Measurements from ENCODE around the gene SLC25A36. TPM values are rescaled to one million over a fixed set of nuclear protein-coding genes. Genes with fewer than 3 reads are reported as not detected.

The SLC25A36 gene, protein sequence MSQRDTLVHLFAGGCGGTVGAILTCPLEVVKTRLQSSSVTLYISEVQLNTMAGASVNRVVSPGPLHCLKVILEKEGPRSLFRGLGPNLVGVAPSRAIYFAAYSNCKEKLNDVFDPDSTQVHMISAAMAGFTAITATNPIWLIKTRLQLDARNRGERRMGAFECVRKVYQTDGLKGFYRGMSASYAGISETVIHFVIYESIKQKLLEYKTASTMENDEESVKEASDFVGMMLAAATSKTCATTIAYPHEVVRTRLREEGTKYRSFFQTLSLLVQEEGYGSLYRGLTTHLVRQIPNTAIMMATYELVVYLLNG
- polyA plus RNA-seq: 10 to 100 TPM; 33.4 to 62.5 (median 46.4) TPM

DNA sequence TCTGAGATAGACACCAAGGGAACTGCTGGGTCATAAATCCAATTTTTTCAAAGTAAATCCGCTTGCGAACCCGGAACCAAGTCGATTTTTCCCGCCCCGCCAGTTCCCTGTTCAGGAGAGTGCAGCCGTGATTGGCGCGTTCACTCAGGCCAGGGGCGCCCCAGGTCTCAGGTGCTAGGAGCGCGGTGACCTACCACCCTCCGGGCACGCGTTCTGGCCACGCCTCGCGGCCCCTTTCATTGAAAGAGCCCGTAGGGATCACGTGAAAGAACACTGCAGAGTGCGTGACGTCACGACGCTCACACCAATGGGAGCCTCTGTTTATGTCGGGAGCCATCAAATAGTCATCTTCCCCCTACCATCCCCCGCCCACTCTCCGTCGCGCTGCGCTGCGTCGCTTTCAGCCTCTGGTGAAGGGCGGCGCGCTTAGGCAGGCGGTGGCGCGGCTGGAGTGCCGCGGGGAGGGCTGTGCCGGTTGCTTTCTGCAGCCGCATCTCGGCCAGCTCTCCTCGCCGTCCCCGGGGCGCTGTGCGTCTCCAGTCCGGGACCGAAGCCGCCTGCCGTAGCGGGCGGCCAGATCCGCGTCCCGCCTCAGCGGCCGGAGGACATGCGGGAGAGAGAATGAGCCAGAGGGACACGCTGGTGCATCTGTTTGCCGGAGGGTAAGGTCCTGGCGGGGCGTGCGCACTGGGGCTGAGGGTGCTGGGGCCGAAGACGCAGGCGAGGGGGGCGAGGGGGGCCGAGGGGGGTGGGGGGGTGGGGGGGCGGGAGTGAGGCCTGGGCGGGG, at the start of gene SLC25A36:
TSS of gene SLC25A36 (plus strand) at position 403 of the 787 bp plus-strand sequence. CDS start at position 622, 219 bp downstream.
- Mint-ChIP-seq H3K36me3 (no peaks in the 10 kb centered on the region), H3K4me1 (peaks cover 37 to 54% of the 10 kb centered on the region in 2 donors), H3K27ac (peak within 1 kb of the TSS; percentile 89 to 99 (median 95)), H3K4me3 (peak within 1 kb of the TSS; percentile 87 to 98 (median 94)), H3K9me3 (no peaks in the 10 kb centered on the region), H3K27me3 (ENCODE audit: low read depth in 3 of 3) (peaks cover 5 to 7% (median 6%) of the 10 kb centered on the region in 3 donors)
- DNase-seq: peak; percentile 93 to 94 (median 93)

DNA sequence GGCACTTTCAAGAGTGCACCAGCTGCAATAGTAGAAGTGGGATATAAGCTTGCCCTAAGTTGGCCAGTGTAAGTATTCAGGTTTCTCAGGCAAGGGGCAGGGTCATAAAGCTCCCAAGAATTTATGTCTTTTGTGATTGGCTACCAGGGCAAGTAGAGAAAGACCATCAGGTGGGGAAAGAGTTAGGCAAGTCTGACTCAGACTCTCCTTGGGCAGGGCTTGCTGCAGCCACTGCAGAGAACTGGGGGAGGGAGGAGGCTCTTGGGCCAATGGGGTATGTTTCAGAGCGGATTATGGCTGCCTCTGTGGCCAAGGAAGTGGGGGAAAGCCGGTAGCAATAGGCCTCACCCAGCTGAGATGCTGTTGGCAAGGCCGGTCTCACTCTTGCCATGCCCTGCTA, 44.6 kb upstream of the SLC25A36 start:
- Mint-ChIP-seq H3K36me3 (no peaks in the 10 kb centered on the region), H3K27me3 (ENCODE audit: low read depth in 3 of 3) (peaks cover 4 to 18% (median 6%) of the 10 kb centered on the region in 3 donors), H3K9me3 (no peaks in the 10 kb centered on the region), H3K4me3 (no peak overlapping the region), H3K27ac (no peak overlapping the region), H3K4me1 (no peaks in the 10 kb centered on the region)
- DNase-seq: no peak

DNA sequence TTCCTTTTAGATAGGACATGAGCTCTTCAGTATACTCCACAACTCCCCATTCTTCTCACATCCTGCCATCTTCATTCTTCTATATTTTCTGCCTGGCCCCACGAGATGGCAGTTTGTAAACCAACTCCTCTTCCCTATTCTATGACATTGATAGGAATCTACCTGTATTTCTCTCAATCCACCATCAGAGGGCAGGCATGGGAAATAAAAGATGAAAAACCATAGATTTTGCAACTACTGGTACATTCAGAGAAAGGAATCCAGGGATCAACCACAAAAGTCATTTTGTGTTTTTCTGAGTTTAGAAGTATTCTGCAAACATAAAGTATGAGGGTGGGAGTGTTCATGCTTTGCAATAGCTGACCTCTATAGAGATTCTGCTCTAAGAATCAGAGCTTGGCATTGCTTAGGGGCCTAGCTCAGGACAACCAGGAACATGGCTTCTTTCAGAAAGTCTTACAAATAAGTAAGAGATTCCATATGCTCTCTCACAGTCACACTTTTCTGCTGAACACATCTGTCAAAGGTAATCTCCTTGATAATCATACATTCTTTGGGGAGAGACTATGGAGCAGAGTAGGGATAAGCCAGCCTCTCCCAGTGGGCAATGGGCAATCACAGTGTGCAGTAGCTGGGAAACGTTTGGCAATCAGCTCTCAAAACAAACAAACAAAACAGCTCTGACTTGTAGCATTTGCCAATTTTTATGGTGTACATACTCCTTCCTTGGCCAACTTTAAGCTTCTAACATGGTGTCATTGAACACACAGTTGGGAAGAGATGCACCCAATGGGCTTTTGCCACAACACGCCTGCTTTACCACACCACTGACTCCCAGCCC, 43.1 kb upstream of the SLC25A36 start:
- no peaks in the 10 kb centered on the region for H3K9me3 Mint-ChIP-seq

DNA sequence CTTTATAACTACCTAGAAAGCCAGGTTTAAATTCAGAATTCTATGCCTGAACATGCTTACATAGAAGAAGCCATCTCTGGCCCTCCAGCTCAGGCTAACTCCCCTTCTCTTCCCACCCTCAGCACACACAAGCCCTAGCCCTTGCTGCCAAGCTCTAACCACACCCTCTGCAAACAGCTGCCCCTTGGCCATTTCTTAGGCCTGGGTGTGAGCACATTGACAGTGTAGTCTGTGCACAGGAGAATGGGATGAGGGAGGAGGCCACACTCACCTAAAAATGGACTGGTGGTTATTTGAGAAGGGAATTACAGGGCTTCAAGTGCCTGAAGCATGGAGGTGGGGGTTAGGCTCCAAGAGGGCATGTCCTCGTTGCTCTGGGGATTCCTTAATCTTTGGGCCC, 42.3 kb upstream of the SLC25A36 start:
- Mint-ChIP-seq H3K4me3 (no peak overlapping the region), H3K36me3 (no peaks in the 10 kb centered on the region), H3K9me3 (no peaks in the 10 kb centered on the region), H3K27ac (no peak overlapping the region), H3K4me1 (no peaks in the 10 kb centered on the region), H3K27me3 (ENCODE audit: low read depth in 3 of 3) (peaks cover 0 to 18% (median 2%) of the 10 kb centered on the region in 3 donors)
- DNase-seq: no peak

More for the DNA sequence above, 43.1 kb upstream of the SLC25A36 start:
- Mint-ChIP-seq H3K4me3 (no peak overlapping the region), H3K27ac (no peak overlapping the region), H3K36me3 (no peaks in the 10 kb centered on the region), H3K27me3 (ENCODE audit: low read depth in 3 of 3) (peaks cover 4 to 18% (median 6%) of the 10 kb centered on the region in 3 donors), H3K4me1 (no peaks in the 10 kb centered on the region)
- DNase-seq: peak; percentile 3 to 24 (median 19)

DNA sequence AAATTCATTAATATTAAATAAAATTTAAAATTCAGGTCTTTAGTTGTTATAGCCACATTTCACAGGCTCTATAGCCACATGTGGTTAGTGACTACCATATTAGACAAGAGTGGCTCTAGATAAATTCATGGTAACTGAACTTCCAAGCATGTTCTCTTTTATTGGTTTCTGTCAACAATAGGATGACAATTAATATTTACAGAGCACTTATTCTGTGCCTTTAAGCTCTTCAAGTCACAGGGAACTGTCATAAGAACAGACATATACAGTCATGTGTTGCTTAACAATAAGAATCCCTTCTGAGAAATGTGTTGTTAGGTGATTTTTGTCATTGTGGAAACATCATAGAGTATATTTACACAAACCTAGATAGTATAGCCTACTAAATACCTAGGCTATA, 38.8 kb upstream of the SLC25A36 start:
- no peaks in the 10 kb centered on the region for H3K9me3 Mint-ChIP-seq
- H3K27ac Mint-ChIP-seq: no peak overlapping the region
- no peaks in the 10 kb centered on the region for H3K36me3 Mint-ChIP-seq
- H3K4me3 Mint-ChIP-seq: no peak overlapping the region
- peaks cover 0 to 8% (median 3%) of the 10 kb centered on the region in 3 donors for H3K27me3 Mint-ChIP-seq (ENCODE audit: low read depth in 3 of 3)
- DNase-seq: no peak
- no peaks in the 10 kb centered on the region for H3K4me1 Mint-ChIP-seq

DNA sequence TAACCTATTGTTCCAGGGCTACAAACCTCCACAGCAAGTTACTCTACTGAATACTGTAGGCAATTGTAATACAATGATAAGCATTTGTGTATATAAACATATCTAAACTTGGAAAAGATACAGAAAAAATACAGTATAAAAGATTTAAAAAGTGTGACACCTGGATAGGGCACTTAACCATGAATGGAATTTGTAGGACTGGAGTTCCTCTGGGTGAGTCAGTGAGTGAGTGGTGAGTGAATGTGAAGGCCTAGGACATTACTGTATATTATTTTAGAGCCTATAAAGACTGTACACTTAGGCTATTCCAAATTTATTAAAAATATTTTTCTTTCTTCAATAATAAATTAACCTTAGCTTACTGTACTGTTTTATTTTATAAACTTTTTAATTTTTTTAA, 38.4 kb upstream of the SLC25A36 start:
- H3K36me3 Mint-ChIP-seq: no peaks in the 10 kb centered on the region
- no peaks in the 10 kb centered on the region for H3K9me3 Mint-ChIP-seq
- no peak for DNase-seq
- H3K27me3 Mint-ChIP-seq (ENCODE audit: low read depth in 3 of 3): peaks cover 0 to 8% (median 3%) of the 10 kb centered on the region in 3 donors
- H3K4me3 Mint-ChIP-seq: no peak overlapping the region
- no peaks in the 10 kb centered on the region for H3K4me1 Mint-ChIP-seq
- no peak overlapping the region for H3K27ac Mint-ChIP-seq

DNA sequence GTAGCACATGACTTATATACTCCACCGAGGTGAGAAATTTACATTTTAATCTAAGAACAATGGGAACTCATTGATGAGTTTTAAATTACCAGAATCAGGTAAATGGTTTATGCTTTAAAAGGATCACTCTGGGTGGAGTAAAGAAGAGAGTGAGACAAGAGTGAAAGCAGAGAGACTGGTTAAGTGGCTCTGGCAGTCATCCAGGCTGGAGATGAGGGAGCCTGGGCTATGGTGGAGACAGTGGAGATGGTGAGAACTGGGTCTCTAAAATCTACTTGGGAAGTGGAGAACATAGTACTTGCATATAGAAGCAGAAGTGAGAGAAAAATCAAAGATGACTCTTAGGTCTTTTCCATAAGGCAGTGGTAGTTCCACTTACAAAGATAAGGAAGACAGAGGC, 37.1 kb upstream of the SLC25A36 start:
- Mint-ChIP-seq H3K36me3 (no peaks in the 10 kb centered on the region), H3K4me1 (no peaks in the 10 kb centered on the region), H3K9me3 (no peaks in the 10 kb centered on the region), H3K27me3 (ENCODE audit: low read depth in 3 of 3) (peaks cover 0 to 8% (median 3%) of the 10 kb centered on the region in 3 donors), H3K4me3 (no peak overlapping the region), H3K27ac (no peak overlapping the region)
- no peak for DNase-seq

DNA sequence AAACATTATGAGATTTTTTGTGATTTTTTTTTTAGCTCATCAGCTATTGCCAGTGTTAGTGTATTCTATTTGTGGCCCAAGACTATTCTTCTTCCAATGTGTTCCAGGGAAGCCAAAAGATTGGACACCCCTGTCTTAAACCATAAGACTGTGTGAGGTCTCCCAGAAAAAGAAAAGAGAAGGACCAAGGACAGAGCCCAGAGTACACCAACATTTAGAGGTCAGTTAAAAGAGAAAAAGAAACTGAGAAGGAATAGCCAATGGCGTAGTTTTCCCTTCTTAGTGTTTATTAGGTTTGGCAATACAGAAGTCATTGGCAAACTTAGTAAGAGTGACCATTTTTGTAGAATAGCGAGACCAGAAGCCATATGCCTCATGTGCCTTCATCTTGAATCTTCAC, 36.1 kb upstream of the SLC25A36 start:
- Mint-ChIP-seq H3K4me3 (no peak overlapping the region), H3K36me3 (no peaks in the 10 kb centered on the region), H3K4me1 (no peaks in the 10 kb centered on the region), H3K27me3 (ENCODE audit: low read depth in 3 of 3) (peaks cover 3 to 8% (median 4%) of the 10 kb centered on the region in 3 donors), H3K9me3 (no peaks in the 10 kb centered on the region), H3K27ac (no peak overlapping the region)
- DNase-seq: no peak

DNA sequence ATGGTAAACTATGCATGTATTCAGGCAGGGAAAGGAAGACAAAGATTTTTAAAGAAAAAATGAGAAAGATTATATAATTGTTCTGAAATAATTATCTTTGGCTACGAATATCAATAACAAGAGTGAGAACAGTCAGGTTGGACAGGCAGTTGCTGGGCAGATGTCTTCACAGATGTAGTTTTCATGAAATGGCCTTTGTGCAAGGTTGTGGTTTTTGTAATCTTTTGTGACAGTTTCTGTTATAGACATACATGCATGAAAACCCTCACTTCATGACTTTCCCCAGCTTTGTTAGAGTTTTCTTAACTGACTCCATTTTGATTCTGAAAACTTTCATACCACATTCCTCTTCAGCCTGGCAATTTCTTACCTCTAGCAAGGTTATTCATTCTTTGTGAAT, 34.9 kb upstream of the SLC25A36 start:
- no peaks in the 10 kb centered on the region for H3K36me3 Mint-ChIP-seq
- H3K9me3 Mint-ChIP-seq: no peaks in the 10 kb centered on the region
- no peak for DNase-seq
- H3K27ac Mint-ChIP-seq: no peak overlapping the region
- no peak overlapping the region for H3K4me3 Mint-ChIP-seq
- no peaks in the 10 kb centered on the region for H3K4me1 Mint-ChIP-seq
- peaks cover 3 to 6% (median 4%) of the 10 kb centered on the region in 3 donors for H3K27me3 Mint-ChIP-seq (ENCODE audit: low read depth in 3 of 3)

DNA sequence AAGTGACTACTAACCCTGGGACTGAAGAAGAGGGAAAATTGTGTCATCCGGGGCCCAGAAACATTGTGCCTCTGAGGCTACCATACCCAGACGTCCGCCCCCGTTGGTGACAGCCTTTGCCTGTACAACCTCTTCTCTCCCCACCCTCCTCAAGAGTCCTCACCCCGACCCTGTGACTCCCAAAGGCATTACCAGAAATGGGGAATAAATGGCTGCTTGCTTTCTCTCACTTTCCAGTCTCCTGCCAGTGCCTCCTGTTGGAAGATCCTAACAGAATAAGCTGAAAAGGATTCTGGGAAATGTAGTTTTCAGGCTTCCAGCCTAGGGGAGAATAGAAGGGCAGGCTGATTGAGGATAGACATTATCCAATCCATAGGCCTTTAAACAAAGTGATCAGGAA, 30.8 kb upstream of the SLC25A36 start:
- no peaks in the 10 kb centered on the region for H3K36me3 Mint-ChIP-seq

DNA sequence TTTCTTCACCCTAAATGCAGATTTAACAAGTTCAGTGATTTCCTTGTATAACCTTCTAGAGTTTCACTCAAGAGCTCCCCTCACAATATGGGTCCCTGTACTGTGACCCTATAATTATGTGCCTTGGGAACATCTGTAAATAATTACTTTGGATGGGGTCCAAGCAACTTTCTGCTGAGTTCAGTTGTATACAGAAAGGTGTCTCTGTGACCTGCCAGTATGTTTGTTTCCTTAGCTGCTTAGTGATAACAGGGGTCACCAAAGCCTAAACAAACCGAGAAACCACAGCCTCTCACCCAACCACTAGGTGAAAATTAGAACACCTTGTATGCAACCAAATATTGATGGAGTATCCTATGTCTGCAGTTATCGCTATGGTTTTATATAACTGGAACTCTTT, 29.8 kb upstream of the SLC25A36 start:
- DNase-seq: no peak
- Mint-ChIP-seq H3K27ac (no peak overlapping the region), H3K4me1 (no peaks in the 10 kb centered on the region), H3K36me3 (no peaks in the 10 kb centered on the region), H3K4me3 (no peak overlapping the region), H3K27me3 (ENCODE audit: low read depth in 3 of 3) (peaks cover 3 to 6% (median 4%) of the 10 kb centered on the region in 3 donors), H3K9me3 (no peaks in the 10 kb centered on the region)

More for the DNA sequence above, 30.8 kb upstream of the SLC25A36 start:
- DNase-seq: no peak
- no peaks in the 10 kb centered on the region for H3K4me1 Mint-ChIP-seq
- no peaks in the 10 kb centered on the region for H3K9me3 Mint-ChIP-seq
- H3K4me3 Mint-ChIP-seq: no peak overlapping the region
- H3K27me3 Mint-ChIP-seq (ENCODE audit: low read depth in 3 of 3): peaks cover 3 to 6% (median 4%) of the 10 kb centered on the region in 3 donors
- H3K27ac Mint-ChIP-seq: no peak overlapping the region

DNA sequence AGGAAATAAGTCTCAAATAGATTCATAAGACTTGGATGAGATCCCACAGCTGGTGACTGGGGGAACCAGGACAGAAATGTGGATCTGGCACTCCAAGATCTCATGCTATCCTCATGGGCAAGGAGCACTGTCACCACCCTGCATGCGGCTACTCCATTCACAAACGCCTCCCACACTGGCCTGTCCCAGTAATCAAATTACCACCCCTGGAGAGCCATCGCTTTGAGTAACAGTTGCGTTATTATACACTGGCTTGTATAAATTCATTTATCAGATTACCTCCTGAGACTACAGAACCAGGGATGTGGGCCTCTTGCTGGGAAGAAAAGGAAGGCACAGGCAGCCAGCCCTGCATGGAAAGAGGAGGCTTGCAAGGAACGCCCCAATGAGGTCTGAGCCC, 27.9 kb upstream of the SLC25A36 start:
- Mint-ChIP-seq H3K36me3 (no peaks in the 10 kb centered on the region), H3K4me1 (no peaks in the 10 kb centered on the region), H3K4me3 (no peak overlapping the region), H3K27me3 (ENCODE audit: low read depth in 3 of 3) (peaks cover 2 to 4% (median 3%) of the 10 kb centered on the region in 3 donors), H3K27ac (no peak overlapping the region), H3K9me3 (no peaks in the 10 kb centered on the region)
- DNase-seq: no peak

DNA sequence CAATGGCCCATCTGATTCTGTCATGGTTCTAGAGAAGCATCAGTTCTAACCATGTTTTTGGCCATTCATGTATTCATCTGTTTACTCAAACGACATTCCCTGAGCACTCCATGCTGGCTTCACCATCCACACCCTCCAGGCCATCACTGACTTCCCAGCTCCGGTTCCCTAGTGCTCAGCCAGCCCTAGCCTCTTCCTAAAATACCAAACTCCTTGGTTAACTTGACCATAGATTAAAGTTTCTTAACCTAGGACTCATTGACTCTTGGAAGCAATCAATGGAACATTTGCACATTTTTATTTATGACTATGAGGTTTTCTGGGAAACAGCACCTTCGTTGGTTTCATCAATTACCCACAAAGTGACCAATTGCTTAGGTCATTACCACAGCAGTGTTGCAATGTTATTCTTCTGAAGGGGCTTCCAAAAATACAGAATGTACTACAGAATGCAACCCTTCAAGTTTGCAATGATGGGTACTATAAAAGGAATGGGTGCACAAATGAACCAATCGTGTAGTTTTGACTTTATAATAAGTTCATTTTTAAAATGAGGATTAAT, 27.2 kb upstream of the SLC25A36 start:
- Mint-ChIP-seq H3K36me3 (no peaks in the 10 kb centered on the region), H3K9me3 (no peaks in the 10 kb centered on the region), H3K4me1 (no peaks in the 10 kb centered on the region), H3K4me3 (no peak overlapping the region), H3K27ac (no peak overlapping the region), H3K27me3 (ENCODE audit: low read depth in 3 of 3) (peaks cover 3 to 7% (median 4%) of the 10 kb centered on the region in 3 donors)
- DNase-seq: no peak
